Measurements from ENCODE around the gene UBIAD1. TPM values are rescaled to one million over a fixed set of nuclear protein-coding genes. Genes with fewer than 3 reads are reported as not detected.

Gene UBIAD1
- total and polyA plus RNA-seq, 2 of the 13 experiments (the other 11 are each of a cell fraction or from before 2014, with no cell fraction given): 16.9 to 20.4 TPM

DNA sequence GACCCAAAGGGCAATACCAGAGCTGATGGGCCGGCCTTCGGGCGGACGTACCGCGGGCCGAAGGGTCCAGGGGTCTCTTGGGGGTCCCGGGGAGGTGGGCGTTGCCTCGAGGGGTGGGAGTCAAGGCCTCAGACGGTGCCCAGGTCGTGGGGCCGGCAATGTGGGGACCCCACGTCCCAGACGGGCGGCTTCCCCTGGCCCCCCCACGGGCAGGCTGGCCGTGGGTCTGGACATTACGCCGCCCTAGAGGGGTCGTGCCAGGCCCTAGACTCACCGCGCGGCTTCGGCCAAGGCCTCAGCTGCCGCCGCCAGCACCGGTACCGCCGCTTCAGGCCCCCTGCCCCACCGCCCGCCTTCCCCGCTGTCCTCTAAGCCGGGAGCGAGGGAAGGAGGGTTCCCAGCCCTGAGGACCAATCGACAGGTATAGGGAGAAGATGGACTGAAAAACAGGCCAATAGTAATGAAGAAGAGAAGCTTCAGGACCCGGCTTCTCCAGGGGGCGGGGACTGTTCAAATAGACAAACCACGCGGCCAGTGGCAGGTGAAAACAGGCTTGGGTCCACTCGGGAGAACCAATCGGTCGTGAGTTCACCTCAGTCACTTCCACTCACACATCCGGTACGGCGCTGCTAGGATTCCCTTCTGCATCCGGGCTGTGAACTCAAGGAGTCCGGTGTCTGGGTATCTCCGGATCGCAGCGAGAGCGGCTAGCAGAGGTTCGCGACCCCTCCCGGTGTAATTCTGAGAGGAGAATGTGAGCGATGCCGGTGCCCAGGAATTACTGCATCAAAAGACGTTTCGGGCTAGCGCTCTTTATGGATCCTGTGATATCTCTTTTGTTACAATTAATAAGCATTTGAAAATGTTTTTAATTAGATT is 10.6 kb upstream of the UBIAD1 start, which contains the start of gene MTOR (continued):
- TF ChIP-seq, protein P1, sequence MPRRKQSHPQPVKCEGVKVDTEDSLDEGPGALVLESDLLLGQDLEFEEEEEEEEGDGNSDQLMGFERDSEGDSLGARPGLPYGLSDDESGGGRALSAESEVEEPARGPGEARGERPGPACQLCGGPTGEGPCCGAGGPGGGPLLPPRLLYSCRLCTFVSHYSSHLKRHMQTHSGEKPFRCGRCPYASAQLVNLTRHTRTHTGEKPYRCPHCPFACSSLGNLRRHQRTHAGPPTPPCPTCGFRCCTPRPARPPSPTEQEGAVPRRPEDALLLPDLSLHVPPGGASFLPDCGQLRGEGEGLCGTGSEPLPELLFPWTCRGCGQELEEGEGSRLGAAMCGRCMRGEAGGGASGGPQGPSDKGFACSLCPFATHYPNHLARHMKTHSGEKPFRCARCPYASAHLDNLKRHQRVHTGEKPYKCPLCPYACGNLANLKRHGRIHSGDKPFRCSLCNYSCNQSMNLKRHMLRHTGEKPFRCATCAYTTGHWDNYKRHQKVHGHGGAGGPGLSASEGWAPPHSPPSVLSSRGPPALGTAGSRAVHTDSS (CRISPR knock-in tag; conservative IDR thresholded peaks at IDR 0.05): no peak
- TF ChIP-seq KLF13 (CRISPR knock-in tag; IDR thresholded peaks at IDR 0.05) (no peak), IKZF4 (CRISPR knock-in tag; IDR thresholded peaks at IDR 0.05; ENCODE audit: borderline replicate concordance, low read depth, not compliant biosample characterization) (no peak), KDM1A (CRISPR knock-in tag; IDR thresholded peaks at IDR 0.05) (no peak), ZMYM2 (CRISPR knock-in tag; IDR thresholded peaks at IDR 0.05) (no peak), PITX1 (CRISPR knock-in tag; IDR thresholded peaks at IDR 0.05) (peak; percentile 11; the same call in 1 of the 2 replicates), RBFOX2 (IDR thresholded peaks at IDR 0.05; ENCODE audit: low read depth, low read length) (peak; percentile 87), SP5 (CRISPR knock-in tag; IDR thresholded peaks at IDR 0.05; ENCODE audit: borderline replicate concordance, low read depth) (0 out of 2 replicates have a peak, but pooled peaks have one; percentile 24), RFX3 (CRISPR knock-in tag; IDR thresholded peaks at IDR 0.05) (no peak), REXO4 (CRISPR knock-in tag; IDR thresholded peaks at IDR 0.05; ENCODE audit: borderline replicate concordance) (no peak), TBL1XR1 (IDR thresholded peaks at IDR 0.05; ENCODE audit: borderline replicate concordance, low read length, partially characterized antibody) (peak; percentile 69), FOXM1 (CRISPR knock-in tag; IDR thresholded peaks at IDR 0.05) (no peak), ZNF75D (CRISPR knock-in tag; IDR thresholded peaks at IDR 0.05; ENCODE audit: borderline replicate concordance) (no peak), HNF4A (CRISPR knock-in tag; IDR thresholded peaks at IDR 0.05) (peak; percentile 51; the same call in 1 of the 2 replicates), FOXA3 (CRISPR knock-in tag; IDR thresholded peaks at IDR 0.05) (peak; percentile 54), ZIK1 (CRISPR knock-in tag; IDR thresholded peaks at IDR 0.05; ENCODE audit: borderline replicate concordance, low read depth) (no peak), MIXL1 (CRISPR knock-in tag; IDR thresholded peaks at IDR 0.05) (peak; percentile 80), ZNF292 (CRISPR knock-in tag; IDR thresholded peaks at IDR 0.05; ENCODE audit: borderline replicate concordance, low read depth) (no peak), TCF12 (IDR thresholded peaks at IDR 0.05) (no peak), TCF12 (CRISPR knock-in tag; IDR thresholded peaks at IDR 0.05) (no peak)
- TF ChIP-seq, protein P2, sequence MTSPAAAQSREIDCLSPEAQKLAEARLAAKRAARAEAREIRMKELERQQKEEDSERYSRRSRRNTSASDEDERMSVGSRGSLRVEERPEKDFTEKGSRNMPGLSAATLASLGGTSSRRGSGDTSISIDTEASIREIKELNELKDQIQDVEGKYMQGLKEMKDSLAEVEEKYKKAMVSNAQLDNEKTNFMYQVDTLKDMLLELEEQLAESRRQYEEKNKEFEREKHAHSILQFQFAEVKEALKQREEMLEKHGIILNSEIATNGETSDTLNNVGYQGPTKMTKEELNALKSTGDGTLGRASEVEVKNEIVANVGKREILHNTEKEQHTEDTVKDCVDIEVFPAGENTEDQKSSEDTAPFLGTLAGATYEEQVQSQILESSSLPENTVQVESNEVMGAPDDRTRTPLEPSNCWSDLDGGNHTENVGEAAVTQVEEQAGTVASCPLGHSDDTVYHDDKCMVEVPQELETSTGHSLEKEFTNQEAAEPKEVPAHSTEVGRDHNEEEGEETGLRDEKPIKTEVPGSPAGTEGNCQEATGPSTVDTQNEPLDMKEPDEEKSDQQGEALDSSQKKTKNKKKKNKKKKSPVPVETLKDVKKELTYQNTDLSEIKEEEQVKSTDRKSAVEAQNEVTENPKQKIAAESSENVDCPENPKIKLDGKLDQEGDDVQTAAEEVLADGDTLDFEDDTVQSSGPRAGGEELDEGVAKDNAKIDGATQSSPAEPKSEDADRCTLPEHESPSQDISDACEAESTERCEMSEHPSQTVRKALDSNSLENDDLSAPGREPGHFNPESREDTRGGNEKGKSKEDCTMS (CRISPR knock-in tag; conservative IDR thresholded peaks at IDR 0.05): no peak
- TF ChIP-seq, protein P3, sequence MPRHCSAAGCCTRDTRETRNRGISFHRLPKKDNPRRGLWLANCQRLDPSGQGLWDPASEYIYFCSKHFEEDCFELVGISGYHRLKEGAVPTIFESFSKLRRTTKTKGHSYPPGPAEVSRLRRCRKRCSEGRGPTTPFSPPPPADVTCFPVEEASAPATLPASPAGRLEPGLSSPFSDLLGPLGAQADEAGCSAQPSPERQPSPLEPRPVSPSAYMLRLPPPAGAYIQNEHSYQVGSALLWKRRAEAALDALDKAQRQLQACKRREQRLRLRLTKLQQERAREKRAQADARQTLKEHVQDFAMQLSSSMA (CRISPR knock-in tag; IDR thresholded peaks at IDR 0.05): no peak

Measured in HepG2 (cell line).